HG03064 (cell line): Measurements from ENCODE around the gene NUTM2F.
A peak's percentile ranks its signal among the peaks of the same experiment; 100 is the strongest.
"Not testable (repeated sequence)": the region's sequence is repeated elsewhere in the genome, so short reads cannot be mapped to it uniquely, and the experiment has no call there.

Experiments used
- ATAC-seq: cut with Tn5 transposase; IDR thresholded peaks from one replicate; pipeline ENCODE4 v1.9.1; 2021; ENCODE audit warnings: low read depth; ENCODE audit not compliant: unreplicated experiment

Gene NUTM2F, protein sequence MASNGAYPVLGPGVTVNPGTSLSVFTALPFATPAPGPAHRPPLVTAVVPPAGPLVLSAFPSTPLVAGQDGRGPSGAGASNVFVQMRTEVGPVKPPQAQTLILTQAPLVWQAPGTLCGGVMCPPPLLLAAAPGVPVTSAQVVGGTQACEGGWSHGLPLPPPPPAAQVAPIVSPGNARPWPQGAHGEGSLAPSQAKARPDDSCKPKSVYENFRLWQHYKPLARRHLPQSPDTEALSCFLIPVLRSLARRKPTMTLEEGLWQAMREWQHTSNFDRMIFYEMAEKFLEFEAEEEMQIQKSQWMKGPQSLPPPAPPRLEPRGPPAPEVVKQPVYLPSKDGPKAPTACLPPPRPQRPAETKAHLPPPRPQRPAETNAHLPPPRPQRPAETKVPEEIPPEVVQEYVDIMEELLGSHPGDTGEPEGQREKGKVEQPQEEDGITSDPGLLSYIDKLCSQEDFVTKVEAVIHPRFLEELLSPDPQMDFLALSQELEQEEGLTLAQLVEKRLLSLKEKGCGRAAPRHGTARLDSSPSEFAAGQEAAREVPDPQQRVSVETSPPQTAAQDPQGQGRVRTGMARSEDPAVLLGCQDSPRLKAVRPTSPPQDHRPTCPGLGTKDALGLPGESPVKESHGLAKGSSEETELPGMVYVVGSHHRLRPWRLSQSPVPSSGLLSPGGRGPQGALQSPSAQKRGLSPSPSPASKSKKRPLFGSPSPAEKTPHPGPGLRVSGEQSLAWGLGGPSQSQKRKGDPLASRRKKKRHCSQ

DNA sequence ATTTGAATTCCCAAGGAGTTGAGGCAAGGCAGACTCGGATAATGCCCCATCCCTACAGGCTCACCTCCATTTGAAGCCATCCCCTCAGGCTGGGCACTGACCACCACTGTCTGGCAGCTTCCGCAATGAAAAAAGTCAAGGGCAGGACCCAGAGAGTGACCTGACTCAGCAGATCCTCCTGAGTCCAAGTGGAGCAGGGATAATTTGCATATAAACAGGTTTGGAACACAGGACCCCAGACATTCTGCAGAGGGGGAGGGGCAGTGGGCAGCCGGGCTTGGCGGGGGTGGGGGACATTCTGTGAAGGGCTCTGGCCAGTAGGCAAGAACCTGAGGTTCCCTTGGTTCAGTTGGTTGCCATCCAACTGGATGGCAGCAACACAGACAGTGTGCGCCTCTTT is at the start of gene NUTM2F:
Gene NUTM2F, minus strand, starts transcription at position 101 of the 400 bp plus-strand sequence. Its CDS starts 21 bp downstream, at position 80.
- not testable (repeated sequence) for ATAC-seq

DNA sequence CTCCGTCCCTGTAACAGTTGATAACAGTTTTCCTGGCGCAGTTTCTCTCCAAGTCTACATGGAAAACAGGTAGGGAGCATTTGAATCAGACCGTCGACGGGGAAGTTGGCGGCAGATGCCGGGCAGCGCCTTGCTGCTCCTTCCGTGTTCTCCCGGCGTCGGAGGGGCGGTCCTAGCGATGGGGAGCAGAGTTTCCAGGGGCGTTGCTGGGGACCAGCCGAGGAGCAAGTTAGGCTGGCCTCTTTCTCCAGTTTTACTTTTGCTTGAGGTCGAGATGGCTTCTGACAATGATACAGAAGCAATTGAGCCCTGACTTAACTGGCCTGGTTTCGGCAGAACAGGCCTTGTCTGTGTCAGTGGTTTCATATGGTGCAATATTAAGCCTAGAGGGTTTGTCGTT is 46.8 kb upstream of the NUTM2F start:
- ATAC-seq: peak; percentile 52

DNA sequence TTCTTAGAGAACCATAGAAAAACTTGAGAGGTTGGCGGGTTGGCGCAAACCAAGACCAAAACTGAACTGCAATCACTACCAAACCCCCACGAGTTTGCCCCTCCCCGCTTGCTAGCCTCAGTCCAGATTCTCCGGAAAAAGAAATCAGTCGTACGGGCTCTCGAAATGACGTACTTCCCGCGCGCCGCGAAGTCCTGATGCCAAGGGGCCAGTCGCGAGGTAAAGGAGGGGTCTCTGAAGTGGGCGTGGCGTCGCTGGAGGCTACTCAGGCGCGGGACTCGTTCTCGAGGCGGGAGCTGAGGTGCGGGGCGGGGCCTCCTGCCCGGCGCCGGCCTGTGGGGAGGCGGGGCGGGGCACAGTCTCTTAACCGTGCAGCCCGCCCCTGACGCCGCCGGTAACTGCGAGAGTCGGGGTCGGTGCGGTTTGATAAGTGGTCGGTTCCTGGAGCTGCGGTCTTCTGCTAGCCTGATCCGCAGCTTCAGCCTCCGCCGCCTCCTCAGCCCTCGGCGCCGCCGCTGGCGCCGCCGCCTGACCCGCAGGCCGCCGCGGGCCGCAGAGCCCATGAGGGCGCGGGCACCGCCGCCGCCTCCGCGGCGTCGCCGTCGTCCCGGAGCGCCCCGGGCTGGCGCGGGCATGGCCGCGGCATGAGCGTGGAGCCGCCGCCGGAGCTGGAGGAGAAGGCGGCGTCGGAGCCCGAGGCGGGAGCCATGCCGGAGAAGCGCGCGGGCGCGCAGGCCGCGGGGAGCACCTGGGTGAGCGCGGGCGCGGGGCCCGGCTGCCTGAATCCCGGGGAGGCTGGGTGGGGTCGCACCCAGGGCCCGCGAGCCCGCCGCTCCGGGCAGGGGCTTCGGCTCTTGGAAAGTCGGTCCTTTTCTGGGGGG is 46.0 kb upstream of the NUTM2F start:
- peak; percentile 84 for ATAC-seq

DNA sequence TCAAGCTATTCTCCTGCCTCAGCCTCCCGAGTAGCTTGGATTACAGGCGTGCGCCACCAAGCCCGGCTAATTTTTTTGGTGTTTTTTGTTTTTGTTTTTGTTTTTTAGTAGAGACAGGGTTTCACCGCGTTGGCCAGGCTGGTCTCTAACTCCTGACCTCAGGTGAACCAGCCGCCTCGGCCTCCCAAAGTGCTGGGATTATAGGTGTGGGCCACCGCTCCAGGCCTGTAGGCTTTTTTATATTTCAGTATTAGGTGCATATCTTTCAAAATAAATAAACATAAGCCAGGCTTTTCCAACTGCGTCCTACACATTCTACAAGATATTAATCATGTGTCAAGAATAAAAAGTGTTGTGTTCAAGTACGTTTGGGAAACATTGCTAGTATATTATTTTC is 45.3 kb upstream of the NUTM2F start:
- ATAC-seq: not testable (repeated sequence)

DNA sequence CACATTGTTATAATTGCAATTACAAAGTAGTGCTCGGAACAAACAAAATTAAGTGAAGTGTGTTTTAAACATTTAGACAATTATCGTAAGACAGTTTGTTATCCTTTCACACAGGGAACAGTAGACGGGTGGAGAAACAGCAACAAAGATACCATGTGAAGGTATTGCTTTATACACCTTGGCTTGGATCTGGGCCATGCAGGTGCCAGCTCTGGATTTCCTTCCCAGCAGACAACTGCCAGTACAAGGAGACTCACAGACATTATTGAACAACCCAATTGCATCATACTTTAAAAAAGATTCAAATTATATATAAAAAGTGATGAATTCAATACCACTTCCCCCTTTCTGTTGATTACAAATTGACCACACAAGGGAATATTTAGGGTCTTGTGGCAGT is 41.8 kb upstream of the NUTM2F start:
- not testable (repeated sequence) for ATAC-seq

- ATAC-seq: not testable (repeated sequence)
Measured at GRCh38 chr9:94364093-94364614, 35.7 kb upstream of the NUTM2F start.

DNA sequence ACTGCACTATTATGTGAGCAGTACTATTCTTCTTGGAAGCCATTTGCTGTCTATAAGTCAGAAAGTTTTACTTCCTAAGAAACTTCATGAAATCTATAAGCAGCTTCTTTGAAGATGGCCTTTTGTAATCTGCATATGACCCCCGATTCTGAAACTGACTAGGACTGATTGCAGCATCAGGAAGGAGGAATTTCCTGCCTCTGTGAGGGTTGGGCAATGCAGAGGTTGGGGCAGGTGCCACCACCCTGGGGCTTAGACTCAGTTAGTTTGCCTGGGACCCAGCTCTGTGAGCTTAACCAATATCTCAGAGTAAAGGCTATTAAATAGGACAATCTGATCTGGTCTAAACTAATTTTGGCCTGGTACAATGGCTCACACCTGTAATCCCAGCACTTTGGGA is 28.7 kb upstream of the NUTM2F start:
- not testable (repeated sequence) for ATAC-seq

DNA sequence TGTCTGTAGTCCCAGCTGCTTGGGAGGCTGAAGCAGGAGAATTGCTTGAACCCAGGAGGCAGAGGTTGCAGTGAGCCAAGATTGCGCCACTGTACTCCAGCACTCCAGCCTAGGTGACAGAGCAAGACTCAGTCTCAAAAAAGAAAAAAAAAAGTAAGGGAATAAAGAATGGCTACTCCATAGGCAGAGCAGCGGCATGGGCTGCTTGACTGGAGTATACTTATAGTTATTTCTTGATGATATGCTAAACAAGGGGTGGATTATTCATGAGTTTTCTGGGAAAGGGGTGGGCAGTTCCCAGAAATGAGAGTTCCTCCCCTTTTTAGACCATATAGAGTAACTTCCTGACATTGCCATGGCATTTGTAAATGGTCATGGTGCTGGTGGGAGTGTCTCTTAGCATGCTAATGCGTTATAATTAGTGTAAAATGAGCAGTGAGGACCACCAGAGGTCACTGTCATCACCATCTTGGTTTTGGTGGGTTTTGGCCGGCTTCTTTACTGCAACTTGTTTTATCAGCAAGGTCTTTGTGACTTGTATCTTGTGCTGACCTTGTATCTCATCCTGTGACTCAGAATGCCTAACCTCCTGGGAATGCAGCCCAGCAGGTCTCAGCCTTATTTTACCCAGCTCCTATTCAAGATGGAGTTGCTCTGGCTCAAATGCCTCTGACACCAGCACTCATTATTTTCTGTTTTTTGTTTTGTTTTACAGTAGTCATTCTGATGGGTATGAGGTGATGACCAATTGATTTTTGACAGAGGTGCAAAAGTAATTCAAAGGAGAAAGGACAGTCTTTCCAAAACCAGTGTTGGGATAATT is 23.7 kb upstream of the NUTM2F start:
- ATAC-seq: not testable (repeated sequence)

- not testable (repeated sequence) for ATAC-seq
Measured at GRCh38 chr9:94348754-94349153, 20.3 kb upstream of the NUTM2F start.

- not testable (repeated sequence) for ATAC-seq
Measured at GRCh38 chr9:94347451-94347850, 19.0 kb upstream of the NUTM2F start.

GRCh38 chr9:94341703-94342102 is 13.3 kb upstream of the NUTM2F start:
- ATAC-seq: not testable (repeated sequence)

DNA sequence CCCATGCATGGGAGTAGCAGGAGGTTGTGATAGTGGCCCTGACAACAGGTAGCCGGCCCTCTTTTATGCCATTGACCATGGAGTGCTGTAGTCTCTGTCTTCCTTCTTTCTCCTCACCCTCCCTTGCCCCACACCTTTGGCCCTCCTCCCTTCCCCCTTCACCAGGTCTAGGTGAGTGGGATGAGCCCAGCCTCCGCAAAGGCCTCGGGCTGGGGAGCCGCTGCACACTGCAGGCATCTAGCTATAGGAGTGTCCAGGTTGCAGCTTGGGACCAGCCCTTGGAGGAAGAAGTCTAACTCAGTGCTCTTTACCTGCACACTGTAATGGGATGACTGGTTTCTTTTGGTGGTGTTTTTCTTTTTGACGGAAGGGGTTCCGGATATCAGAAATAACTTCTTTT is 12.3 kb upstream of the NUTM2F start:
- ATAC-seq: not testable (repeated sequence)

- not testable (repeated sequence) for ATAC-seq
Measured at GRCh38 chr9:94339657-94340056, 11.2 kb upstream of the NUTM2F start.

DNA sequence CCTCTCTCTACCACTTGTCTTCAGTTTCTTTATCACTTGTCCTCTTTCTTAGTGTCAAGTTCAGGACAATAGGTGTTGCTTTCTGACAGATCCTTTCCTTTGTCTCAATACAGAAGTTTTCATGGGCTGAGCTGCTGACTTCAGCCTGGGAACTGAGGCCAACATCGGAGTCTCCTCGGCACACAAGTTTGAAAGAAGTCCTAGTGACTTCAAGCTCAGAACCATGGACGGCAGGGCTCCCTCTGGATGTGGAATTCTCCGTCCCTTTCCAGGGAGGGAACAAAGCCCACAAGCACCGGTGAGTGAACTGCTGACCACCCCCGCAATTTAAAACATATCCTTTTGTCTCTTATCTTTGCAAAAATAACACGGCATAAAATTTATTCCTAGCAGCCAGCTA is 10.3 kb upstream of the NUTM2F start:
- not testable (repeated sequence) for ATAC-seq

DNA sequence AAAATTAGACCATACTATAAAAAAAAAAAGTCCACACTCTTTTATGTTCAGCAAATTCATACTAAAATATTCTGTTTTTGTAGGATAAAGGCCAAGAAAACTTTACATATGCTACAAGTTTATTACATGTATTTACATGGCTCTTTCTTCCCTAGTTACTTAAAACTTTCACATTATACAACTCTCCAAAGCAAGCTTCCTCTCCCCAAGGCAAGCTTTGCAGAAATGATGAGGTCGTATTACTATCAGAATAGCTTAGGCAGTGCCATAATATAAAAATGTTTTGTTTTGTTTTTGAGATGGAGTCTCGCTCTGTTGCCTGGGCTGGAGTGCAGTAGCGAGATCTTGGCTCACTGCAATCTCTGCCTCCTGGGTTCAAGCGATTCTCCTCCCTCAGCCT is 8.0 kb upstream of the NUTM2F start:
- not testable (repeated sequence) for ATAC-seq

DNA sequence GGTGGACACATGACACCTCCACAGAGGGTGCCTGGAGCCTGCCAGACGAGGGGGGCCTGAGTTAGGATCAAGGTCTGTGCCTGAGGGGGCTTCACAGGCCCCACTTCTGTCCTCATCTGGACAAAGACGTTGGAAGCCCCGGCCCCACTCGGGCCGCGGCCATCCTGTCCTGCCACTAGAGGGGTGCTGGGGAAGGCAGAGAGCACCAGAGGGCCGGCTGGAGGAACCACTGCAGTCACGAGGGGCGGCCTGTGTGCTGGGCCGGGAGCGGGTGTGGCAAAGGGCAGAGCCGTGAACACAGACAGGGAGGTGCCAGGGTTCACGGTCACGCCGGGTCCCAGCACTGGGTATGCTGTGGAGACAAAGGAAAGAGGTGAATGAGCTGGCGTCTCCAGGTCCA is 2.9 kb downstream of the NUTM2F start:
- not testable (repeated sequence) for ATAC-seq

- ATAC-seq: not testable (repeated sequence)
Measured at GRCh38 chr9:94323153-94323798, 5.2 kb downstream of the NUTM2F start.

- not testable (repeated sequence) for ATAC-seq
Measured at GRCh38 chr9:94322342-94322940, 6.0 kb downstream of the NUTM2F start.
